ENCODE data around the gene TRAFD1.

GRCh38 chr12:112175361-112176155, 50.2 kb downstream of the TRAFD1 start:
- no peak for TF ChIP-seq CTCF (IDR thresholded peaks at IDR 0.05 in 4 of 5, conservative IDR thresholded peaks at IDR 0.05 in 1 of 5)
- TF ChIP-seq POLR2A (IDR thresholded peaks at IDR 0.05): no peak
